ENCODE data around the gene EPHA4. TPM values are rescaled to one million over a fixed set of nuclear protein-coding genes. Genes with fewer than 3 reads are reported as not detected.

Gene EPHA4
- total RNA-seq, 1 donor from 2014 or later, result 14.2 TPM

DNA sequence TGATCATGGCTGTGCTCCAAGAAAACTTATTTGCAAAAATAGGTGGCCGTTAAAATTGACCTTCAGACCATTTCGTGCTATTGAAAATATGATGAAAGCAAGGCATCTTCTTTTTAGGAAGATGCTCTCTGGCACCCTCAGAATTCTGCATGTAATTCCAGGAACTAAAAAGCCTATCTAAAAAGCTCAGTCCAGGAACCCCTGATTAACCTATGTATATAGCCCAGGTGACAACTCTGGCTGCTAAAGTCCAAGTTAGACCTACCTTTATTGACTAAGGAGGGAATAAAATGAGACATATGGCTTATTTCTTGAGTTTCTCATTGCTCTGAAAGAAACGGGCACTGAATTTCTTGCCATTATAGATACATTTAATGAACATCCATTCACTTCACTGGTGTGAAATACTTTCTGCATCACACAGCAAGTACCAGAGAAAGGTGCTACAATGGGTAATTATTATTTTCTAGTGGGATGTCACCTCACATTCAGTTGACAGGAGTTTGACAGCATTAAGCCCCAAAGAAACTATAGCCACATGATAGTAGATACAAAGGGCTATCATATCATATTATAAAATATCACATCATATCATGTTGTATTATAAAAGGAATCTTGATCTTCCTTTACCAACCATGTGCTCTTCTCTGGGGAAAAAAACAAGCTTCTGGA lies 83.8 kb downstream of the EPHA4 start:
- intact Hi-C loops (cut with DNase I), result no loop called here
- no peak for ATAC-seq
- DNase-seq (ENCODE audit: missing footprints), result no peak

DNA sequence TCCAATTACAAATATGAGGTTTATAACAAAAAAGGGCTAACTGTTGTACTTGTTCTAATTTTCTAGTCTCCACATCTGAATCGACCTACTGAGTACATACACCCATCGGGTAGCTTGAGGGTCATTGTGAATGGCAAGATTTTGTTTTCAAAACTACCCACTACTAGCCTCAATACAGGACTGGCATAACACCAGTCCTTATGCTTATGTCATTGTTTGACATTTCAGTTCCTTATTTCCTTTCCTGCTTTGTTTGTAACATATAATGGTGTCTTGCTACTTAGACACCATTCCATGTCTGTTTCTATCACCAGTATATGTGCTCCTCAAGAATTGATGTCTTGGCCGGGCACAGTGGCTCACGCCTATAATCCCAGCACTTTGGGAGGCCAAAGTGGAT lies 86.0 kb downstream of the EPHA4 start:
- no peak for DNase-seq (ENCODE audit: missing footprints)
- intact Hi-C loops (cut with DNase I), result no loop called here
- ATAC-seq, result no peak

DNA sequence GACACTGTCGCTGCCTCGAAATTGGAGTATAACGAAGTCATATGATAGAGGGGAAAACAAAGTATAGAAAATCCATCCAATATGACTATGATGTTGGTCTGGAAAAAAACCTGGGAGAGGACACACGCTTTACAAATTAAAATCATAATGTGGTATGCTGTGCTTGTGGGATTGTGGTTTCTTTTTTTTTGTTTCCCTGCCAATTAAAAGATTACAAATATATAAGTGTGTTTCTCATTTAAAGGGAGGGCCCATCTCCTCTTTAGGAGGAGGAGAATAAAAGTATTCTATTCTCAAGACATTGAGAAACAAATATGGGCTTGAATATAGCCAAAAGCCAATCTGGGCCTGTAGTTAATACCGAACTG lies 86.6 kb downstream of the EPHA4 start:
- intact Hi-C loops (cut with DNase I), result no loop called here
- no peak for DNase-seq (ENCODE audit: missing footprints)
- no peak for ATAC-seq

DNA sequence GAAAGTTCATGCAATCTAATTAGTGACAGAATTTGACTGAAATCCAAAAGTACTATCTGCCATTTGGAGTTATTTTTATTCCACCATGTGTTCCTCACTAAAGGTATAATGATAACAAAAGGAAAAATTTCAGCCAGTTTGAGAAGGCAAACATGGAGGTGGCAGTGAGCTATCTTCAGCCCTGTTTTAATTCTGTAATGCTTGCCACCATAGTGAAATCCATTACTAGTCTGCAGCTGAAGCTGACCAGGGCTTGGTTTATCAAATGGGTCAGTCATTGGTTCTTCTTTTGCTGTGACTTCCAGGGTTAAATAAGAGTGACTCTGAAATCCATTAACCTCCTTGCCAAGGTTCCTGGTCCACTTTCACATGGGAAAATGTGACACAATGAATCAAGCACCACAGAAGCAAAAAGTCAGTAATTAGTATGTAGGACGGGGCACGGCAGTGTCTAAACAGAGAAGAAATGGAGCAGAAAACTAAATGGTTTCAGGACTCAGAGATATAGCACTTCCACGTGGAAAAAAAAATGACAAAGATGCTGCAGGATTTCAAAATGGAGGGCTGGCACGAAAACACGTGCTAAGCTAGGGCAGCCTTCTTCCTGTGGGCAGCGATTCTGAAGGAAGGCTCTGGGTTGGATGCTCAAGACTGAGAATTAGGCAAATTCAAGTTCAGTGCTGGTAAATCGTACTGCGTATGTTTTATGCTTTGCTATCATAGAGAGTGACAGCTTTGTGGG lies 87.2 kb downstream of the EPHA4 start:
- intact Hi-C loops (cut with DNase I), result no loop called here
- DNase-seq (ENCODE audit: missing footprints) (no peak), ATAC-seq (no peak)

DNA sequence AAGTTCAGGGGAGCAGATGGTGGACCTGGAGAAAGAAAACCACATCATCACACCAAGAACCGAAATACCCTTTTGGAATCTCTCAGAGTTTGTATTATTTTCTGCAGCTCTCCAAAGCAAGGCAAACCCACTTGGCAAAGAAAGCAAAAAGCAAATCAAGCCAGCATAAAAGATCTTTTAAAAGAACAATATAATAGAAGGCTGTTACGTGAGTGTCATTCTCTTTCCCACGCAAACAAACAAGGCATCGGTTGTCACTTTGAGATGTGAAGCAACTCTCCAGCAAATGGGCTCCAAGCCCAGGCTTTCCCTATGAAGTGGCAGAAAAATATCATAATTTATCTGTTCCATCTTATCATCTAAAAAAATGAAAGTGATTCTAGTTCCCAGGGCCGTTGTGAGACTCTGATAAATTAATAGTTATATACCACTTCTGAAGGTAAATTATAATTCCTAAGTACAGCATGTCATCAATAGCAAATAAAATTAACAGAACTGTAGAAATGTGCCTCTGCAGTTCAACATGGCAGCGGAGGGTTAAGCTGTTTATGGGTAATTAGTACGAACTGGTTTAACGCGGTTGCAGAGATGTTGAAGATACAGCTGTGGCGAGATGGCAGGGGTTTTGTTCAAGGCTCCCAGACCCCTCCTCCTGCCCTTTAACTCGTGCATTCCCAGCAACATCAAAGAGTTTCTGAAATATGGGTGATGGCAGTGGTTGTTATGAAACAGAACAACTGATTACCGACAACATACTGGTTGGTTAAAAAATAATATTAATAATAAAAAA lies 89.2 kb downstream of the EPHA4 start:
- DNase-seq (ENCODE audit: missing footprints) (no peak), ATAC-seq (no peak)
- intact Hi-C loops (cut with DNase I), result no loop called here

DNA sequence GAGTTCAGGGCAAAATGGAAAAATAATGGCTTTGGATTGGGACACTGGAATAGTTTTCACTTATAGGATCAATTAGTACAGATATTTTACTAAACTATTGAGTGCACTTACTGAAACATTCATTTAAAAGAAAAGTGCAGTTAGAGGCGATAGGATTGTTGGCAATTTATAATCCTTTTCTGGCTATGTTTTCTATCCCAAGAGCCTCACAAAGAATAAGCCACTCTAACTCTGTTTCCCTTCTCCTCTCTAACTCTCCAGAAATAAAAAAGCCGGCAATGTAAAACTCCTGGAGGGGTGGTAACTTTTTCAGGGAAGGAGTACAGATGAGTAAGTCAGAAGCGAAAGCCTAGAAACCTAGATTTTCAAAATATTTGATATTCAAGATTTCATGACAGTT lies 91.3 kb downstream of the EPHA4 start:
- intact Hi-C loops (cut with DNase I), result no loop called here
- no peak for ATAC-seq

DNA sequence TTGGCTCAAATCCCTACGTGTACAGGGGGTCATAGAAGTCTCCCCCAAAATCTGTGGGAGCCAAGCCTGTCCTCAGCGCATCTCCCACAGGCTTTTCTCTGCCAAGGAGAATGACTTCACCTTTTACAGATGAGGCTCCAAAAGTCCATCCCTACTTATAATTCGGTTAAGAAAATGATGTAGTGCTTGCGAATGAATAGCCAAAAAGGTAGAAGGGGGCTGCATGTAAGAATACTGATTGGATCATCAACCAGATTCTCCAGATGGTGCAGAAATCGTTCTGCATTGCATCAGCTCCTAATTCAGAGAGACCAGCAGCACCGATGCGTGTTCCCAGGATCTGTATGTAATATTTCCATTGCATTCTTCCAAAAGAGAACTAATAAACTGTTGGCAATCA lies 91.9 kb downstream of the EPHA4 start:
- intact Hi-C loops (cut with DNase I), result no loop called here
- ATAC-seq (no peak), DNase-seq (ENCODE audit: missing footprints) (no peak)

More for the DNA sequence above, 91.3 kb downstream of the EPHA4 start:
- no peak for DNase-seq (ENCODE audit: missing footprints)

DNA sequence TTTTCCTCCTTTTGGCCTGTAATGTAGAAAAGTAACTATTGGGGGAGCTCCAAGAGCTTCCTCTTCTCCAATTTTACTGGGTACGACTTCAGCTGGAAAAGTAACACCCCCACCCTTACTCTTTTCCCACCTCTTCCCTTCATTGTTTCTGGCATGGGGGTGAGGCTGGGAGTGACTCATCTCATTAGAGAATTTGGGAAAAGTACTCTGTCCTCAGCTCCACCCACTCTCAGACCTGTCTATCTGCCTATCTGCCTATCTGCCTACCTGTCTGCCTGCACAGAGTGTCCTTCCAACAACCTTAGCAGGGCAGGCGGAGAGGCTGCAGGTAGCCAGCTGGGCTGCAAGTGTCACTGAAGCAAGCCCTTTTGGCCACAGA lies 93.6 kb downstream of the EPHA4 start:
- intact Hi-C loops (cut with DNase I), result no loop called here
- no peak for ATAC-seq
- DNase-seq (ENCODE audit: missing footprints), result no peak

DNA sequence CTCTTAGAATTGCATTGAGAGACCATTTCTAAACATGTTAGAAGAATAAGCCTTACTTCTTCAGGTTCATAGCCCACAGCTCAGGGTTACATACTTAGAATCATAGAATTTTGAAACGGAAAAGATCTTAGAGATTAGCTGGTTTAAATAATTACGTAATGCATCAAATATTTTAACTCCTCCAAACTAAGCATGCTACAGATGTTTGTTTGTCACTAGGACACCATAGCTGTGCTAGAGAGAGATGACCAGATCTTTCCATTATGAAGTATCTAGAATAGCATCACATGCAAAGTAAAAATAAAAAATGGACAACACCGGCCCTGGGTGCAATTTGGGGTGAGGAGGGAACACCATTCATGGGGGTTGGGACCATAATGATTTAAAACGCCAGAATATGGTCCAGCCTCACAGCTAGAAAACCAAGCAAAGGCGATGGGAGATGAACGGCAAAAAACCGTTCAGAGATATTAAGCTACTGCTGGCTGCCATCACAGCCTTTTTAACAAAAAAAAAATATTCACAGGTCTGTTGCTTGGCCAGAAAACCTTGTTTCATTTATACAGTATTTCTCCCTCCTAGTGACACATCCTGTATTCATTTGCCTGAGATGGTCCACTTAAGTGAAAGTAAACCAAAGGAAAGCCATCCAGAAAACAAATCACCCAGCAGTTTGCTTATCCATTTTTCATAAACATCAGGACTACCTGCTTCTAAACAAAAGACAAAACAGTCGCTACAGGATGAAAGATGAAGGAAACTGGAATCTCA lies 94.2 kb downstream of the EPHA4 start:
- intact Hi-C loops (cut with DNase I), result no loop called here
- DNase-seq (ENCODE audit: missing footprints), result no peak
- ATAC-seq, result no peak

DNA sequence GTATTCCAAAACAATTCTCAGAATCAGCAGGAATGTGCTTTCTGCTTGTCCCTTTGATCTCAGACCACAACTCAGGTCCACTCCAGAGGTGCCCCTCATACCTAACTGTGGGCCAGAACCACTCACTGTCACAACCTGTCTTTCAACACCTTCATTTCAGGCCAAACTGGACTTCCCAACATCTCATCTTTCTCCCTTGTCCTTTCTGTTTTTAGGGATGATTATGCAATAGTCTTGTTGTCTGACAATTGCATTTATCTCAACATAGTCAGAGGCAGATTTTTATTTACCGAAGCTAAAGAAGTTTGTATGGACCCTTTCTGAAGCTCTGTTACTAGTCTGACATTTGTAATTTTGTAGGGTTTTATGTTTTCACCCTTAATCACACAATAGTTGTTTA lies 95.9 kb downstream of the EPHA4 start:
- DNase-seq (ENCODE audit: missing footprints), result no peak
- intact Hi-C loops (cut with DNase I), result no loop called here

DNA sequence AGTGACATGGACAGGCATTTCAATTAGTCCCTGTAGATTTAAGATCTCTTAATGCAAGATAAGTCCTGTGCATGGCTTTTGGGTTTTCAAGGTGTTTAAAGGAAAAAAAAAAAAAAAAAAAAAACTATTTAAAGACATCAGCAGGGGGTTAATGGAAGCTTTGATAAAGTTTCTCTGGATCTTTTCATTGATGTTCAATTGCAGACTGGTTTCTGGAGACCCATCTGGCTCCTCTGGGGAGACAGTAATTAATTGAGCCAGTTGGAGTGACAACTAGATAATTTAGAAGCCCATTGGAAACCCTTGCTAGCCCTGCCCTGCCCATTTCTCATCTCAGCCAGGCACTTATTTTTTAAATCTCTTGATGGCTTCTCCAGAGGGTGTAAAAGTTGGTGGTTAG lies 98.7 kb downstream of the EPHA4 start:
- DNase-seq (ENCODE audit: missing footprints) (no peak), ATAC-seq (no peak)
- intact Hi-C loops (cut with DNase I), result no loop called here

More for the DNA sequence above, 95.9 kb downstream of the EPHA4 start:
- ATAC-seq, result no peak

DNA sequence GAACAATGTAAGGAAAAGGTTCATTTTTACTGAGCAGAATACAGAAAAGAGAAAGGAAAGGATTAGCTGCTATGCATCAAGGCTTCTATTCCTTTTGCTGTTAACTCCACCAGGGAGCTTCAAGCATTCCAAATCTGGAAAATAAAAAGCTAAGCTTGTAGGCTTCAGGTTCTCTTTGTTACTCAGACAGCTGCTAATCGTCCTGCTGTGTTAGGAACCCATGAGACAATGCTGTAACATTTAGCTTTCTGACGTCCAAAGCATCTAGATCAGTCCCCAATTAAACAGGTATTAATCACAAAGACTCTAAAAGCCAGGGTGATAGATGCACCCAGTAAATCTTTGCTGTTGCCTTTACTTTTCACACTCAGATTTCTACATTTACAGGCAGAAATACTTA lies 103.8 kb downstream of the EPHA4 start:
- DNase-seq (ENCODE audit: missing footprints) (no peak), ATAC-seq (no peak)
- intact Hi-C loops (cut with DNase I), result no loop called here

DNA sequence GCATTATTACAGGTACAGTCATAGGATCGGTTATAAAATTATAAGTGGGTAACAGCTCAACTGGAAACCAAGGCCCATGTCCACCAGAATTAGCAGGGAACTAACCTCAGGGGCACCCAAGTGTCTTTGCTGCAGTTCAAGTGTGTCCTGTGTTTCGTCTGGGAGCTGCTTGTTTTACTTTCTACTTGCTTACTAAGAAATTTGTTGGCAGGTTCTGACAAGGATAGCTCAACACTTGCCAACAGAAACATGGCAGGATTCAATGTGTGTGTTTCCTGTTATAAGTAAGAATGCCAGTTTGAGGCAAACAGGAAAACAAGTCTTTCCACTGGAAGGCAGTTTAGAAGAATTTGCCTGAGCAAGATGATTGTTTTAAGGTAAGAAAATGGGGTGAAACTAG lies 104.5 kb downstream of the EPHA4 start:
- ATAC-seq, result no peak
- intact Hi-C loops (cut with DNase I), result no loop called here
- no peak for DNase-seq (ENCODE audit: missing footprints)

DNA sequence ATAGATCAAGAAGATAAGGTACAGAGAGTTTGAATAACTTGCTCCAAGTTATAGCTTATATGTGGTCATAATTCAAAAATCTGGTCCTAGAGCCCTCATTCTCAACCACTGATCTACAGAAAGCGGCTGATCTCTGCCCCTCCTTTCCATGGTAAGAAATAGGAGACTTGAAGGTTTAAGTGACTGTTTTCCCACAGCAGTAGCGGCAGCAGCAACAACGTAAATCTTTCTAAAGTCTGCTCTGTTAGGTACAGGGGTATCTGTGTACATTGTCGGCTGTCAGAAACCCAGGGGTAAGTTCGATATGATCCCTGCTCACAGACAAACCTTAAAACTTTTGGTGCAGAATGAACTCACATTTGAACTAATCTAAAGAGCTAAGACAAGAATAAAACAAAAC lies 105.4 kb downstream of the EPHA4 start:
- intact Hi-C loops (cut with DNase I), result no loop called here
- DNase-seq (ENCODE audit: missing footprints) (no peak), ATAC-seq (no peak)

DNA sequence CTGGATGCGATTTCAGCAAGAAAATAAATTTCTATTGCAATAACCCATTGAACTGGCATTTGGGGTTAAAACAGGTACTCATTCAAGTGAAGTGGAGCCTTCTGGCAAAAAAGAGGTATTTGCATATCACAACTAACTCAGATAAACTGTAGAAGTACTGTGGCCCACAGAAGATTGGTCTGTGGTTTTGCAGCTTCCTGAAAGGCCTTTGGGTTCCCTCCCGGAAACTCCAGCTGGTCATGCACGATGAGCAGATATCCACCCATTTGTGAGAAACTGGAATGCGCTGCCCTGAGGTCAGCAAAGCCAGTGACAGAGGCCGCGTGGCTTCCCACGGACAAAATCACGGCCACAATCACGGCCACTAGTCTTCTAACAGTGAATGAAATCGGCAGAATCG lies 106.3 kb downstream of the EPHA4 start:
- no peak for DNase-seq (ENCODE audit: missing footprints)
- intact Hi-C loops (cut with DNase I), result no loop called here
- ATAC-seq, result no peak

DNA sequence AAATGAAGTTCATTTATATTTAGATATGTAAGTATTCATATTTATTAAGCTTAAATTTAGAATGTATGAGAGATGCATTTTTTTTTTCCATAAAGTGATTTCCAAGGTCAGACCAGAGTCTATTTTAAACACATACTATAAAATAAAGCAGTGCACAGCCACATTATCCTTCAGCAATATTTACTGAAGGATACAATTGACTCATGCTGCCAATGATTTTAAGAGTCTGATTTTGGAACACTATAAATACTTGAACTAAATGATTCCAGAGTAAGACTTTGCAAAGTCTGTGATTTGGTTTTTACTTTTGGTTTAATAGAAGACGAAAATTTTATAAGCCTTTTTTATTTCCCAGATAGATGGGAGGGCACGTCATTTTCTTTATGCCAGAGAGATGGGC lies 107.1 kb downstream of the EPHA4 start:
- ATAC-seq, result no peak

DNA sequence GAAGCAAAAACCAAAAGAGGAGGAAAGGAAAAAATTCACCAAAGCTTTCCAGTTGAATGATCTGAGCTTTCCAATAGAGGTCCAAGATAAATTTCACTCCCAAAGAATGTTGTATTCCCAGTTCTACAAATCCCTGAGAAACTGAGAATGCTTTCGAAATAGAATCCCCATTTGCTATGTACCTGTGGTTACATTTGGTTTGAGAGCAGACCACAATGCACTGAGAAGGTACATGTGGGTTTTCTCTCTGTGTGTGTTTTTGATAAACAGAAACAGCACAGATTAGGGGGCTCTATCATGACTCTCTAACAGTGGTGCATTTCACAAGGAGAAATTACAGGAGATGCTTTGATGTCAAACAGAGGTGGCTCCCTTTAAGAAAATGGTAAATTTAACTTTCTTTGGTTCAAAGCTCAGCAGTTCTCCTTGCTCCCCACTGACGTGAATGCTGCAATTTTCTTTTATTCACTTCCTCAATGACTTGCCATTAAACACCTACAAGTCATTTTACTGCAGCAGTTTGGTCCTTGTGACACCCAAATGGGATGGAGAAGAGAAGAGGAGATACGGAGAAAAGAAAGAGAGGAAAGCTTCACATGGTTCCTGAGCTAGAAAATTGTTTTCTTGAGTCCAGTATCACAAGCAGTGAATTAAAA lies 108.7 kb downstream of the EPHA4 start:
- ATAC-seq (no peak), DNase-seq (ENCODE audit: missing footprints) (no peak)
- intact Hi-C loops (cut with DNase I), result no loop called here

More for the DNA sequence above, 107.1 kb downstream of the EPHA4 start:
- no peak for DNase-seq (ENCODE audit: missing footprints)
- intact Hi-C loops (cut with DNase I), result no loop called here

DNA sequence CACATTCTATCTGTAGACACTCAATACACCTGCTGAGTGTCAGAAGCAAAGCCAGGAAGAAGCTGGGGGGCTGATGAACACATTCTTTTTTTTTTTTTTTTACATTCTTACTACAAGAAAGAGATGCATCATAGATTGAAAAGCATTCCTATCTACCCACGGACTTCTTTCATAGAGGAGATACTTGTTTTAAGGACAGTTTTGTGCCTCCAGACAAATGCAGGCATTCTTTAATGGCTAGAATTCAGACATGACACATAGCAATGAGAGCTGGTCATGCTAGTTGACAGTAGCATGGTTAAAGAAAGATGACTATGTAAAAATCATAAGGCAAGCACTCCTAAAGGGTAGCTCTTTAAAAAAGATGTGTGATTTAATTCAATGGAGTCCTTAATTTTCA lies 110.2 kb downstream of the EPHA4 start:
- ATAC-seq (no peak), DNase-seq (ENCODE audit: missing footprints) (no peak)
- intact Hi-C loops (cut with DNase I), result no loop called here

DNA sequence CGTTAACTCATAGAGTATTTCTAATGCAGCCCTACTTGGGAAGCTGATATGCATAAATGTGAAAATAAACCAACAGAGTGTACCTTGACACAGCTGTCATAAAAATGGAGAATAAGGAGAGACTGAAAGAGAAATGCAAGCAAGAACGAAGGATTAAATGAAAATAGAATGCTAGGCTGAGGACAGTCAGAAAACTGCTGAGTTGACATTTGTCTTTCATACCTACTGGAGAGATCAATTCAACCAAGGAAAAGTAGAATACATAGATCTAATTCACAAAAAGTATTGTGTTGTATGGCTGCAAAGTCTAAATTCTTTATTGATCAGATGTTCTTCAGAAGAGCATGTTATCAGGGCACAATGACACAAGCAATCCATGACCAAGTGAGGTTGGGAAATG lies 112.0 kb downstream of the EPHA4 start:
- intact Hi-C loops (cut with DNase I), result no loop called here
- DNase-seq (ENCODE audit: missing footprints) (no peak), ATAC-seq (no peak)

All from Right ventricle myocardium inferior (tissue), 1 donor.